K562 (cell line): ENCODE data around the gene ZNF439. TPM values are rescaled to one million over a fixed set of nuclear protein-coding genes. Genes with fewer than 3 reads are reported as not detected.

Experiments used
- ATAC-seq: fragments of 200-7000 bp; cut with Tn5 transposase; 3 replicates; pipeline ENCODE4 v1.9.1; 2020; ENCODE audit warnings: moderate library complexity
- BruUV-seq: library from RNA; stranded (reverse); fragments of 400-500 nt; replicated peaks from 2 replicates; lab custom pipeline; 2021; lab: Mats Ljungman, UMichigan
- CTCF ChIA-PET: fragments of 300-600 bp; formaldehyde crosslinking; extraction: SDS; loops from one replicate; lab custom pipeline; 2021; ENCODE audit warnings: low intra/inter-chr PET ratio; lab: Yijun Ruan, JAX
- POLR2A ChIA-PET: fragments of 300-600, 350-650 bp; sonication (Branson Sonifier 250); formaldehyde crosslinking; extraction: SDS; loops from one replicate; lab custom pipeline; 2021; ENCODE audit warnings: antibody characterized with exemption, inconsistent platforms; lab: Yijun Ruan, JAX
- DNase-seq, 4 experiments: peaks; one replicate each; pipeline versions ENCODE4 v3.0.0 to v3.0.0-alpha.2; 2011 to 2018; ENCODE audit warnings: low spot score in 3 of 4, mixed read lengths in 3 of 4; ENCODE audit errors: extremely low read depth in 1 of 4
- FAIRE-seq: peaks from 2 replicates; lab custom pipeline; 2011; peaks lifted over from hg19 to GRCh38; lab: Jason Lieb, UNC
- H2AFZ ChIP-seq: 2 replicates; pipeline ENCODE4 v1.6.0; 2011; ENCODE audit warnings: low read depth, low read length, control low read depth, inconsistent platforms
- H3K27ac ChIP-seq: fragments of 200-600 bp; 3 replicates; pipeline ENCODE4 v1.8.0; 2011; ENCODE audit warnings: low read depth, mild to moderate bottlenecking, control low read depth, inconsistent platforms, low read length, moderate library complexity, mixed read lengths; ENCODE audit errors: extremely low read depth
- H3K27me3 ChIP-seq, 2 experiments: fragments of 300-600 bp in 1 of 2; 2 replicates in 1 of 2; 3 replicates in 1 of 2; pipeline versions ENCODE4 v1.6.0 to v1.8.0; 2011; ENCODE audit warnings: inconsistent platforms in 2 of 2, low read length in 2 of 2, mild to moderate bottlenecking in 1 of 2, mixed read lengths in 1 of 2, moderate library complexity in 1 of 2; ENCODE audit not compliant: control insufficient read depth in 2 of 2, insufficient read depth in 2 of 2
- H3K36me3 ChIP-seq: fragments of 300-600 bp; 3 replicates; pipeline ENCODE4 v1.8.0; 2011; ENCODE audit warnings: mild to moderate bottlenecking, low read length, inconsistent platforms; ENCODE audit not compliant: control insufficient read depth, insufficient read depth
- H3K4me1 ChIP-seq, 2 experiments: fragments of 200-600 bp in 1 of 2; replicated peaks in 1 of 2; 2 replicates in 1 of 2; 3 replicates in 1 of 2; pipeline versions ENCODE4 v1.5.1 to v1.8.0; 2011; ENCODE audit warnings: inconsistent platforms in 2 of 2, low read length in 2 of 2, mild to moderate bottlenecking in 1 of 2, mixed read lengths in 1 of 2, moderate library complexity in 1 of 2; ENCODE audit not compliant: control insufficient read depth in 2 of 2, insufficient read depth in 2 of 2
- H3K4me2 ChIP-seq: 2 replicates; pipeline ENCODE4 v1.6.1; 2011; ENCODE audit warnings: low read length, control low read depth, inconsistent platforms, mixed read lengths; ENCODE audit not compliant: insufficient read depth
- H3K4me3 ChIP-seq: fragments of 200-600 bp; sonication (generic), shearing (Covaris generic); 2 replicates; pipeline ENCODE4 v1.5.1; 2016; ENCODE audit warnings: control low read depth, inconsistent platforms
- H3K79me2 ChIP-seq: fragments of 200-600 bp; 3 replicates; pipeline ENCODE4 v1.8.0; 2011; ENCODE audit warnings: low read length, inconsistent platforms; ENCODE audit not compliant: control insufficient read depth, insufficient read depth
- H3K9ac ChIP-seq, 2 experiments: 2 replicates each; pipeline versions ENCODE4 v1.6.0 to v1.6.1; 2011; ENCODE audit warnings: low read depth in 2 of 2, low read length in 2 of 2, control low read depth in 1 of 2, inconsistent platforms in 1 of 2, mild to moderate bottlenecking in 1 of 2, mixed read lengths in 1 of 2; ENCODE audit not compliant: insufficient read depth in 1 of 2
- H3K9me1 ChIP-seq: one replicate; pipeline ENCODE4 v1.6.0; 2011; ENCODE audit warnings: inconsistent platforms, mild to moderate bottlenecking, low read length, moderate library complexity; ENCODE audit not compliant: control insufficient read depth, insufficient read depth
- H3K9me3 ChIP-seq: replicated peaks from 2 replicates; pipeline ENCODE4 v1.5.1; 2011; ENCODE audit warnings: low read depth, low read length, inconsistent platforms; ENCODE audit not compliant: control insufficient read depth, insufficient read depth
- H4K20me1 ChIP-seq: replicated peaks from 2 replicates; pipeline ENCODE4 v1.6.1; 2011; ENCODE audit warnings: low read length, inconsistent platforms, mixed read lengths; ENCODE audit not compliant: control insufficient read depth, insufficient read depth
- CBX1 ChIP-seq: sonication (generic); IDR thresholded peaks from 2 replicates; pipeline ENCODE4 v1.6.1; 2016; ENCODE audit warnings: antibody characterized with exemption, low read depth, mild to moderate bottlenecking
- CBX3 ChIP-seq, 2 experiments: IDR thresholded peaks; 1 replicate in 1 of 2; 2 replicates in 1 of 2; pipeline ENCODE4 v1.6.1; 2012; ENCODE audit warnings: inconsistent platforms in 2 of 2, low read length in 2 of 2, borderline replicate concordance in 1 of 2, control low read depth in 1 of 2
- MCM7 ChIP-seq, 2 experiments: fragments of 450-650 bp; IDR thresholded peaks; 2 replicates each; pipeline ENCODE4 v1.6.1; 2016 to 2018
- RBM25 ChIP-seq: fragments of 200-400 bp; formaldehyde crosslinking; IDR thresholded peaks from 2 replicates; pipeline ENCODE4 v1.6.1; 2018; ENCODE audit warnings: low read length, low read depth, moderate library complexity; ENCODE audit not compliant: severe bottlenecking
- TRIM24 ChIP-seq, 2 experiments: fragments of 450-650 bp; IDR thresholded peaks; 2 replicates each; pipeline ENCODE4 v1.6.1; 2016
- TRIM28 ChIP-seq: fragments of 450-650 bp; IDR thresholded peaks from 2 replicates; pipeline ENCODE4 v1.6.1; 2017
- XRCC3 ChIP-seq: fragments of 450-650 bp; IDR thresholded peaks from 2 replicates; pipeline ENCODE4 v1.6.1; 2017; ENCODE audit warnings: mild to moderate bottlenecking, moderate library complexity
- ZEB2 ChIP-seq: fragments of 450-650 bp; IDR thresholded peaks from 2 replicates; pipeline ENCODE4 v1.6.1; 2016
- ZFP36 ChIP-seq: fragments of 150-350 bp; IDR thresholded peaks from 2 replicates; pipeline ENCODE4 v1.6.1; 2018; ENCODE audit warnings: low read length, low read depth; ENCODE audit not compliant: partially characterized antibody
- ZNF3 ChIP-seq: fragments of 250-450 bp; sonication (Bioruptor Pico); IDR thresholded peaks from 2 replicates; pipeline ENCODE4 v1.5.0; 2021; ENCODE audit warnings: mild to moderate bottlenecking, moderate library complexity
- ZNF511 ChIP-seq: sonication (generic); formaldehyde crosslinking; IDR thresholded peaks from 2 replicates; pipeline ENCODE4 v1.8.0; 2022; ENCODE audit warnings: mild to moderate bottlenecking, missing genetic modification reagents
- ZNF561 ChIP-seq: fragments of 450-650 bp; formaldehyde crosslinking; conservative IDR thresholded peaks from 2 replicates; pipeline ENCODE4 v1.4.0; 2020; ENCODE audit warnings: mild to moderate bottlenecking, moderate library complexity
- ZNF75A ChIP-seq: fragments of 450-650 bp; formaldehyde crosslinking; IDR thresholded peaks from 2 replicates; pipeline ENCODE4 v1.4.0; 2020; ENCODE audit warnings: mild to moderate bottlenecking
- WGBS: fragments of 100-300 bp; shearing (Covaris generic); methylation state at CpG from one replicate; pipeline ENCODE4 v1.1.6; 2016; ENCODE audit warnings: low coverage, mixed read lengths; ENCODE audit not compliant: insufficient coverage; ENCODE audit errors: missing lambda C conversion rate; 5-methylcytosine and 5-hydroxymethylcytosine counted together
- in situ Hi-C: fragments of 300-500 bp; cut with MboI; formaldehyde crosslinking; loops from 4 replicates; pipeline ENCODE4 v1.15.0; 2018; ENCODE audit warnings: inconsistent platforms, mixed read lengths
- intact Hi-C: fragments of 100-400 bp; cut with micrococcal nuclease; formaldehyde crosslinking; loops from 2 replicates; pipeline ENCODE4 v1.14.2; 2022
- polyA plus RNA-seq, 8 experiments: library from polyadenylated mRNA; depleted of rRNA in 4 of 8; stranded (reverse) in 5 of 8; unstranded in 3 of 8; fragments of >200 nt; fragmentation: Nextera tagmentation in 2 of 8; fragmentation: Illumina TruSeq in 1 of 8; extraction: Ambion mirVana in 2 of 8; extraction: Trizol in 1 of 8; gene quantifications; 2 replicates each; pipeline versions ENCODE4 v1.2.1 to v1.2.3, GENCODE V29; 2011 to 2014; ENCODE audit warnings: inconsistent platforms in 1 of 8, missing spikeins in 1 of 8
- total RNA-seq, 7 experiments: library from RNA; depleted of rRNA in 6 of 7; stranded (reverse); fragments of >200 nt in 6 of 7; fragmentation: Illumina TruSeq in 2 of 7; extraction: Trizol in 2 of 7; gene quantifications; 2 replicates each; pipeline versions ENCODE4 v1.2.1 to v1.2.3, GENCODE V29; 2011 to 2021; ENCODE audit warnings: low replicate concordance in 1 of 7
- TF ChIP-seq, protein P1 (sequence below): fragments of 450-650 bp; IDR thresholded peaks from 2 replicates; pipeline ENCODE4 v1.6.1; 2018; ENCODE audit warnings: mild to moderate bottlenecking, low read depth; ENCODE audit not compliant: partially characterized antibody
- TF ChIP-seq, protein P2 (sequence below): fragments of 250-450 bp; sonication (Bioruptor Pico); IDR thresholded peaks from 2 replicates; pipeline ENCODE4 v1.5.0; 2020; ENCODE audit warnings: mild to moderate bottlenecking

The ZNF439 gene
- total and polyA plus RNA-seq, 9 of the 15 experiments (the other 6 are each of a cell fraction or from before 2014, with no cell fraction given): 0.04 to 0.18 (median 0.10) TPM; not detected in 3

GRCh38 chr19:11806354-11807098, 42.0 kb upstream of the ZNF439 start:
- FAIRE-seq: no peak
- no peak overlapping the region for H3K9ac ChIP-seq
- TF ChIP-seq MCM7 (IDR thresholded peaks at IDR 0.05): no peak
- TF ChIP-seq ZEB2: peak; percentile 57; the same call in 1 of the 2 replicates
- no peak for TF ChIP-seq ZNF561 (CRISPR knock-in tag)
- no peak for TF ChIP-seq ZNF511 (CRISPR knock-in tag)
- TF ChIP-seq, protein P1, sequence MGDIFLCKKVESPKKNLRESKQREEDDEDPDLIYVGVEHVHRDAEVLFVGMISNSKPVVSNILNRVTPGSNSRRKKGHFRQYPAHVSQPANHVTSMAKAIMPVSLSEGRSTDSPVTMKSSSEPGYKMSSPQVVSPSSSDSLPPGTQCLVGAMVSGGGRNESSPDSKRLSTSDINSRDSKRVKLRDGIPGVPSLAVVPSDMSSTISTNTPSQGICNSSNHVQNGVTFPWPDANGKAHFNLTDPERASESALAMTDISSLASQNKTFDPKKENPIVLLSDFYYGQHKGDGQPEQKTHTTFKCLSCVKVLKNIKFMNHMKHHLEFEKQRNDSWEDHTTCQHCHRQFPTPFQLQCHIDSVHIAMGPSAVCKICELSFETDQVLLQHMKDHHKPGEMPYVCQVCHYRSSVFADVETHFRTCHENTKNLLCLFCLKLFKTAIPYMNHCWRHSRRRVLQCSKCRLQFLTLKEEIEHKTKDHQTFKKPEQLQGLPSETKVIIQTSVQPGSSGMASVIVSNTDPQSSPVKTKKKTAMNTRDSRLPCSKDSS: peak; percentile 81
- TF ChIP-seq TRIM28: peak; percentile 96
- peak; percentile 98 for TF ChIP-seq ZNF75A (CRISPR knock-in tag)
- peak; percentile 44; the same call in 1 of the 2 replicates for TF ChIP-seq CBX1
- TF ChIP-seq, protein P2, sequence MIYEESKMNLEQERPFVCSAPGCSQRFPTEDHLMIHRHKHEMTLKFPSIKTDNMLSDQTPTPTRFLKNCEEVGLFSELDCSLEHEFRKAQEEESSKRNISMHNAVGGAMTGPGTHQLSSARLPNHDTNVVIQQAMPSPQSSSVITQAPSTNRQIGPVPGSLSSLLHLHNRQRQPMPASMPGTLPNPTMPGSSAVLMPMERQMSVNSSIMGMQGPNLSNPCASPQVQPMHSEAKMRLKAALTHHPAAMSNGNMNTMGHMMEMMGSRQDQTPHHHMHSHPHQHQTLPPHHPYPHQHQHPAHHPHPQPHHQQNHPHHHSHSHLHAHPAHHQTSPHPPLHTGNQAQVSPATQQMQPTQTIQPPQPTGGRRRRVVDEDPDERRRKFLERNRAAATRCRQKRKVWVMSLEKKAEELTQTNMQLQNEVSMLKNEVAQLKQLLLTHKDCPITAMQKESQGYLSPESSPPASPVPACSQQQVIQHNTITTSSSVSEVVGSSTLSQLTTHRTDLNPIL: no peak
- peak in 1 of 2 experiments; percentile 27; a peak in 1 of 4 replicates for TF ChIP-seq TRIM24 (IDR thresholded peaks at IDR 0.05)
- TF ChIP-seq ZFP36: no peak
- peak; percentile 69 for TF ChIP-seq RBM25
- TF ChIP-seq ZNF3 (CRISPR knock-in tag): no peak
- peak in 1 of 2 experiments; percentile 67; a peak in 1 of 3 replicates for TF ChIP-seq CBX3 (IDR thresholded peaks at IDR 0.05; ENCODE audit: borderline replicate concordance in 1 of 2, low read length in 2 of 2)
- TF ChIP-seq XRCC3: peak; percentile 71; the same call in 1 of the 2 replicates
- ChIA-PET POLR2A (no interaction called here), CTCF (no interaction called here)
- no peaks in the 10 kb centered on the region; a peak in 1 of 5 replicates for H3K27me3 ChIP-seq
- H4K20me1 ChIP-seq: no peaks in the 10 kb centered on the region
- H3K27ac ChIP-seq: no peak overlapping the region
- H3K4me2 ChIP-seq: no peak overlapping the region
- no peaks in the 10 kb centered on the region for H3K4me1 ChIP-seq
- in situ Hi-C loops: no loop called here
- H3K9me1 ChIP-seq: no peaks in the 10 kb centered on the region
- no TSS peak for BruUV-seq
- no peak overlapping the region for H3K4me3 ChIP-seq
- DNase-seq: no peak
- H3K9me3 ChIP-seq: peaks cover 14% of the 10 kb centered on the region
- intact Hi-C loops: no loop called here
- ATAC-seq: no peak
- H3K36me3 ChIP-seq: no peaks in the 10 kb centered on the region
- H3K79me2 ChIP-seq: no peaks in the 10 kb centered on the region
- H2AFZ ChIP-seq: no peak overlapping the region
- 13% methylated on average over 11 of the region's 11 CpGs for WGBS
